Gastroesophageal sphincter (tissue), 4 donors: Measurements from ENCODE around the gene CAPN8. TPM values are rescaled to one million over a fixed set of nuclear protein-coding genes. Genes with fewer than 3 reads are reported as not detected.

Experiments used
- ATAC-seq: fragments of 150-250 bp; one replicate; pipeline ENCODE4 v1.9.1; 2016; ENCODE audit warnings: mild to moderate bottlenecking, moderate library complexity
- H3K27ac ChIP-seq, 4 donors: fragments of 200-600 bp; sonication (generic) in 3 of 4; 1 replicate in 3 of 4; 2 replicates in 1 of 4; pipeline ENCODE4 v1.5.1; 2016 to 2019
- H3K27me3 ChIP-seq: fragments of 200-600 bp; sonication (generic); one replicate; pipeline ENCODE4 v1.5.1; 2019
- H3K36me3 ChIP-seq, 2 donors: fragments of 200-600 bp; sonication (generic); one replicate each; pipeline ENCODE4 v1.5.1; 2019; ENCODE audit warnings: control low read depth in 1 of 2
- H3K4me1 ChIP-seq, 3 donors: fragments of 200-600 bp; sonication (generic); 1 replicate in 2 of 3; 2 replicates in 1 of 3; pipeline ENCODE4 v1.5.1; 2016 to 2019; ENCODE audit warnings: control low read depth in 2 of 3
- H3K4me3 ChIP-seq, 2 donors: fragments of 200-600 bp; sonication (generic); one replicate each; pipeline ENCODE4 v1.5.1; 2019; ENCODE audit warnings: mild to moderate bottlenecking in 1 of 2, moderate library complexity in 1 of 2
- H3K9me3 ChIP-seq, 3 donors: fragments of 200-600 bp; sonication (generic); one replicate each; pipeline ENCODE4 v1.5.1; 2017 to 2019; ENCODE audit warnings: control low read depth in 2 of 3
- EP300 ChIP-seq: sonication (generic); formaldehyde crosslinking; IDR thresholded peaks from one replicate; pipeline ENCODE4 v1.6.1; 2017; ENCODE audit warnings: antibody characterized with exemption, mild to moderate bottlenecking
- POLR2A ChIP-seq, 2 donors: fragments of 450-650 bp; IDR thresholded peaks; one replicate each; pipeline ENCODE4 v1.6.1; 2017; ENCODE audit warnings: antibody characterized with exemption in 2 of 2, mild to moderate bottlenecking in 2 of 2, moderate library complexity in 1 of 2
- POLR2AphosphoS5 ChIP-seq: sonication (generic); formaldehyde crosslinking; IDR thresholded peaks from one replicate; pipeline ENCODE4 v1.6.1; 2017; ENCODE audit warnings: antibody characterized with exemption
- WGBS, 2 donors: methylation state at CpG; one replicate each; pipeline ENCODE4 v1.1.5; 2018; ENCODE audit warnings: low coverage in 1 of 2; 5-methylcytosine and 5-hydroxymethylcytosine counted together
- total RNA-seq, 4 donors: library from RNA; depleted of rRNA; stranded (reverse); fragments of >200 nt; gene quantifications; one replicate each; pipeline ENCODE4 v1.1.0, GENCODE V29; 2016
- TF ChIP-seq, protein P1 (sequence below), 4 experiments: fragments of 200-600 bp in 2 of 4; fragments of 450-650 bp in 2 of 4; sonication (generic) in 1 of 4; IDR thresholded peaks; one replicate each; pipeline ENCODE4 v1.5.1; 2017 to 2019; ENCODE audit warnings: antibody characterized with exemption in 4 of 4, mild to moderate bottlenecking in 2 of 4, moderate library complexity in 2 of 4

CAPN8 gene
- total RNA-seq, 4 donors from 2014 or later = 0.45 TPM; not detected in 3

- H3K27me3 ChIP-seq = peaks cover 8% of the 10 kb centered on the region
- 59 to 80% methylated on average over 3 to 4 of the region's 5 CpGs for WGBS, 2 donors
- TF ChIP-seq POLR2A (IDR thresholded peaks at IDR 0.05) = no peak
- TF ChIP-seq EP300 = no peak
- TF ChIP-seq, protein P1, sequence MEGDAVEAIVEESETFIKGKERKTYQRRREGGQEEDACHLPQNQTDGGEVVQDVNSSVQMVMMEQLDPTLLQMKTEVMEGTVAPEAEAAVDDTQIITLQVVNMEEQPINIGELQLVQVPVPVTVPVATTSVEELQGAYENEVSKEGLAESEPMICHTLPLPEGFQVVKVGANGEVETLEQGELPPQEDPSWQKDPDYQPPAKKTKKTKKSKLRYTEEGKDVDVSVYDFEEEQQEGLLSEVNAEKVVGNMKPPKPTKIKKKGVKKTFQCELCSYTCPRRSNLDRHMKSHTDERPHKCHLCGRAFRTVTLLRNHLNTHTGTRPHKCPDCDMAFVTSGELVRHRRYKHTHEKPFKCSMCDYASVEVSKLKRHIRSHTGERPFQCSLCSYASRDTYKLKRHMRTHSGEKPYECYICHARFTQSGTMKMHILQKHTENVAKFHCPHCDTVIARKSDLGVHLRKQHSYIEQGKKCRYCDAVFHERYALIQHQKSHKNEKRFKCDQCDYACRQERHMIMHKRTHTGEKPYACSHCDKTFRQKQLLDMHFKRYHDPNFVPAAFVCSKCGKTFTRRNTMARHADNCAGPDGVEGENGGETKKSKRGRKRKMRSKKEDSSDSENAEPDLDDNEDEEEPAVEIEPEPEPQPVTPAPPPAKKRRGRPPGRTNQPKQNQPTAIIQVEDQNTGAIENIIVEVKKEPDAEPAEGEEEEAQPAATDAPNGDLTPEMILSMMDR (IDR thresholded peaks at IDR 0.05) = no peak
- no peak for TF ChIP-seq POLR2AphosphoS5
- H3K4me3 ChIP-seq = no peak overlapping the region
- no peak overlapping the region for H3K27ac ChIP-seq
- H3K4me1 ChIP-seq = no peaks in the 10 kb centered on the region
- H3K36me3 ChIP-seq = no peaks in the 10 kb centered on the region
- peaks cover 0 to 6% (median 0%) of the 10 kb centered on the region in 3 donors for H3K9me3 ChIP-seq
- no peak for ATAC-seq
Measured at GRCh38 chr1:223515421-223515820, 150.1 kb downstream of the CAPN8 start.

- peaks cover 0 to 6% (median 0%) of the 10 kb centered on the region in 3 donors for H3K9me3 ChIP-seq
- H3K4me1 ChIP-seq = no peaks in the 10 kb centered on the region
- H3K4me3 ChIP-seq = no peak overlapping the region
- no peak for TF ChIP-seq POLR2A (IDR thresholded peaks at IDR 0.05)
- TF ChIP-seq, protein P1 (IDR thresholded peaks at IDR 0.05) = no peak
- TF ChIP-seq POLR2AphosphoS5 = no peak
- TF ChIP-seq EP300 = no peak
- H3K36me3 ChIP-seq = no peaks in the 10 kb centered on the region
- H3K27ac ChIP-seq = no peak overlapping the region
- no CpG with 5 or more reads among the region's 2 CpGs for WGBS, 2 donors
- peaks cover 8% of the 10 kb centered on the region for H3K27me3 ChIP-seq
- no peak for ATAC-seq
Measured at GRCh38 chr1:223514644-223515043, 150.9 kb downstream of the CAPN8 start.

GRCh38 chr1:223513309-223513708 lies 152.2 kb downstream of the CAPN8 start:
- no peak for TF ChIP-seq POLR2AphosphoS5
- TF ChIP-seq, protein P1 (IDR thresholded peaks at IDR 0.05) = no peak
- Histone ChIP-seq H3K27me3 (peaks cover 8% of the 10 kb centered on the region), H3K27ac (no peak overlapping the region), H3K4me3 (no peak overlapping the region), H3K36me3 (no peaks in the 10 kb centered on the region), H3K9me3 (peaks cover 0 to 6% (median 0%) of the 10 kb centered on the region in 3 donors), H3K4me1 (no peaks in the 10 kb centered on the region)
- WGBS, 2 donors = 21 to 41% methylated on average over 3 of the region's 4 CpGs
- no peak for ATAC-seq

- Histone ChIP-seq H3K27ac (no peak overlapping the region), H3K4me3 (no peak overlapping the region), H3K9me3 (peaks cover 0 to 6% (median 0%) of the 10 kb centered on the region in 3 donors), H3K36me3 (no peaks in the 10 kb centered on the region), H3K4me1 (no peaks in the 10 kb centered on the region), H3K27me3 (peaks cover 8% of the 10 kb centered on the region)
- ATAC-seq = no peak
- 78 to 82% methylated on average over 3 to 4 of the region's 6 CpGs for WGBS, 2 donors
- TF ChIP-seq POLR2A (IDR thresholded peaks at IDR 0.05) (no peak), EP300 (no peak), POLR2AphosphoS5 (no peak)
- TF ChIP-seq, protein P1 (IDR thresholded peaks at IDR 0.05) = no peak
Measured at GRCh38 chr1:223512057-223512456, 153.4 kb downstream of the CAPN8 start.

GRCh38 chr1:223508796-223509195 lies 156.7 kb downstream of the CAPN8 start:
- 70 to 81% methylated on average over 7 of the region's 7 CpGs for WGBS, 2 donors
- ATAC-seq = no peak

More at GRCh38 chr1:223508796-223509195, 156.7 kb downstream of the CAPN8 start:
- no peak overlapping the region for H3K4me3 ChIP-seq
- peaks cover 0 to 6% (median 0%) of the 10 kb centered on the region in 3 donors for H3K9me3 ChIP-seq
- H3K4me1 ChIP-seq = no peaks in the 10 kb centered on the region
- no peak overlapping the region for H3K27ac ChIP-seq
- H3K36me3 ChIP-seq = no peaks in the 10 kb centered on the region
- TF ChIP-seq EP300 = no peak
- H3K27me3 ChIP-seq = no peaks in the 10 kb centered on the region
